Activated naive CD4-positive, alpha-beta T cell treated with Interleukin-2 at 50 U/mL for 16 hours (primary cell): ENCODE measurements around the gene IFT81.
"Not testable (repeated sequence)": the region's sequence is repeated elsewhere in the genome, so short reads cannot be mapped to it uniquely, and the experiment has no call there.

ENCODE experiments used
- DNase-seq: peaks from one replicate; pipeline ENCODE4 v3.0.0-alpha.2; 2020

IFT81 gene

GRCh38 chr12:110211639-110212536 is 87.7 kb downstream of the IFT81 start:
- not testable (repeated sequence) for DNase-seq

GRCh38 chr12:110217996-110218674 is 94.0 kb downstream of the IFT81 start:
- DNase-seq: no peak

GRCh38 chr12:110222027-110222426 is 97.9 kb downstream of the IFT81 start:
- DNase-seq: no peak

GRCh38 chr12:110222433-110222832 is 98.3 kb downstream of the IFT81 start:
- no peak for DNase-seq

GRCh38 chr12:110223777-110224378 is 99.7 kb downstream of the IFT81 start:
- DNase-seq: no peak

GRCh38 chr12:110224379-110225304 is 100.5 kb downstream of the IFT81 start:
- no peak for DNase-seq

GRCh38 chr12:110227138-110227537 is 103.0 kb downstream of the IFT81 start:
- no peak for DNase-seq

GRCh38 chr12:110228348-110228747 is 104.2 kb downstream of the IFT81 start:
- DNase-seq: not testable (repeated sequence)

GRCh38 chr12:110228756-110229155 is 104.6 kb downstream of the IFT81 start:
- no peak for DNase-seq

GRCh38 chr12:110229409-110229808 is 105.3 kb downstream of the IFT81 start:
- no peak for DNase-seq

- no peak for DNase-seq
Measured at GRCh38 chr12:110230655-110231054, 106.5 kb downstream of the IFT81 start.

- DNase-seq: no peak
Measured at GRCh38 chr12:110233212-110233903, 109.2 kb downstream of the IFT81 start.

- DNase-seq: no peak
Measured at GRCh38 chr12:110234331-110234751, 110.2 kb downstream of the IFT81 start.

GRCh38 chr12:110234755-110235154 is 110.6 kb downstream of the IFT81 start:
- DNase-seq: no peak

- DNase-seq: no peak
Measured at GRCh38 chr12:110235383-110235782, 111.2 kb downstream of the IFT81 start.

GRCh38 chr12:110243227-110243626 is 119.1 kb downstream of the IFT81 start:
- DNase-seq: no peak

- no peak for DNase-seq
Measured at GRCh38 chr12:110244372-110244771, 120.2 kb downstream of the IFT81 start.

- no peak for DNase-seq
Measured at GRCh38 chr12:110244829-110245228, 120.7 kb downstream of the IFT81 start.

GRCh38 chr12:110245369-110245772 is 121.2 kb downstream of the IFT81 start:
- peak; percentile 57 for DNase-seq

GRCh38 chr12:110246636-110247339 is 122.6 kb downstream of the IFT81 start:
- DNase-seq: no peak
